Measurements from ENCODE around the gene CRACDL.

The CRACDL gene

DNA sequence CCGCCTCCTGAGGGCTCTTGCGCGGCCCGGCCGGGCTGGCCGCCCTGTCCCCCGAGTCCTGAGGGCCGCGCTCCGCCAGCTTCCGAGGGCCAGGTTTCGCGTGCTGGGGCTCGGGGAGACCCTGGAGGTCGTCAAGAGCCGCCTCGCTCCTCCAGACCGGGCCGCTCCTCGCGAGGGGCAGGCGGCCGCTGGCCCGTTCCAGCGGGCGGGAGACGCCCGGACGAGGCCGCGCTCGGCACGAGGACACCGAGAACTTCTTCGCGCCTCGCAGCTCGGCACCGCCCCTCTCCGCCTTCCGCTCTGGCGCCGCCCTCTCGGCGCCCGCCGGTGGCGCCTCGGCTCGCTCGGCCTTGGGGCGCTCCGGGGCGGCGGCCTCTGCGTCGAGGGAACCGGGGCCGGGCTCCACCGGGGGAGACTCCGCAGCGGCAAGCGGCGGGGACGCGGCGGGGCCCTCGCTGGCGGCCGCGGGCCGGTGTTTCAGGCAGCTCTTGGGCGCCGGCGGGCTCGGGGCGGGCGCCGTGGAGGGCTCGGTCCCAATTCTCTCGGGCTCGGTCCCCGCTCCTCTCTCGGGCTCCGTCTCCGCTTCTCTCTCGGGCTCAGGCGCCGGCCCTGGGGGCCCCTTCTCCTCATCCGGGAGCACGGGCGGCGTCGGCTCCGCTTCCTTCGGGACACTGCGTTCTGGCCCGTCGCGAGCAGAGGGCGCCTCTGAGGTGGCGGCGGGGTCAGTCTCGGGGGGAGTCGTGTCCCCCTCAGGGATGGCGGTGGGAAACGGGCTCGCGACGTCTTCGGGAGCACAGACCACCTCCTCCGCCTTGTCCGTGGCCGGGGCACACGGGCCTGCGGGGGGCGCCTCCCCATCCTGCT lies 113.5 kb downstream of the CRACDL start:
- peak; percentile 38 for DNase-seq

DNA sequence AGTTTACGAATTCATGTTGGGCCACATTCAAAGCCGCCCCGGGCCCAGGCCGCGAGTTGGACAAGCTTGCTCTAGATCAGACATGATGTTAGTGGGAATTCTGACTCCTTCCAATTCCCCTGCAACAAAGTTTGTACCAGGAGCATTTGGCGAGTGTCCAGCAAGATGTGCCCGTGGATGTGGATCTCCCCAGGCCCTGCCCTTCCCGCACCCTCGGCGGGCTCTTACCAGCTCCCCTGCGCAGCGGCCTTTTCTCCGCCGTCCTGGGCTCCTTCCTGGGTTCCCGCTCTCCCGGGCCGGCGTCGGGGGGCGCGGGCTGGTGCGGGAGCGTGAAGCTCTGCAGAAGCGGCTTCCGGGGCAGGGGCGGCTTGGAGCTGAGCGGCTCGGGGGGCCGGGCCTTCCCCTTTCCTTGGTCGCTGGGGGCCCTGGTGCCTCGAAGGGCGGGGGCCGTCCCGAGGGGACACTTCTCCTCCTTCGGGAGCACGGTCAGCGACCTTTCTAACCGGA lies 114.3 kb downstream of the CRACDL start:
- no peak for DNase-seq

DNA sequence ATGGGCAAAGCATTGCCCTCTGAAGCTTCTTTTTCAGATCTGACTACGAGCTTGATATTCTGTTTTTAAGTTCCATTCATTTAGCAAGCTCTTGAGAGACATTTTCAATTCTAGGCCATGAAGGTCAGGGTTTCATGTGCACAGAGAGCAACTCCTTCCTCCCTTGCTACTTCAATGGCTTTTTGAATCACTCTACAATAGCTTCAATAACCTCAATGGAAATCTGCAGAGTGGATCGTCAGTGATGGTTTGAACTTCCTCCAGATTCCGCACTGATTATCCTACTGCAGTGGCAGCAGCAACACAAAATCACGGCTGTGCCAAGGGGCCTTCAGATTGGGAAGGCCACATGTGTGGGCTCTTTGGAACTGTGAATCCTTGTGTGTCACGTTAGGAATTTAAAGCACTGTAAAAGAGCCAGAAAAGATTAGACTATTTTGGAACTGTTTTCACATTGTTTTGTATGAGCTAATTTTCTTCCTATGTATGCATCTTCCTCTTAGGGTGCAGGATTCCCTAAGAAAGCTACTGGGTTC lies 116.7 kb downstream of the CRACDL start:
- DNase-seq, result no peak

DNA sequence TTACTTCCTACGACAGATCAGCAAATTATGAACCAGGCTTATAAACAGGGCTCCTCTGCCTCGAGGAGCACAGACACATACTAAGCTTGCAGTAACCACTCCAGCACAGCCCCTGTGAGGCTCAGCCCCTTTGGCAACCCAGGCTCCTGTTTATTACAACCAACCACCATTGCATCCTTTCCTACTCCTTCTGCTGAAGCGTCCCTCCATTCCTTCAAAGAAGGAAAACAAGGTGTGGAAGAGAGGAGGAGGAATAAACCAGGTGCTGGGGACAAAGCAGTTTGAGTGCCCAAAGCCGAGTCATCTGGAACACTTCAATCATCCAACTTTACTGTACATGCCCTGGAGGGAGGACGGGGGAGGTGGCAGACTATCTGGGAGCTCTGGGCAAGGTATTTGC lies 117.9 kb downstream of the CRACDL start:
- DNase-seq, result no peak

DNA sequence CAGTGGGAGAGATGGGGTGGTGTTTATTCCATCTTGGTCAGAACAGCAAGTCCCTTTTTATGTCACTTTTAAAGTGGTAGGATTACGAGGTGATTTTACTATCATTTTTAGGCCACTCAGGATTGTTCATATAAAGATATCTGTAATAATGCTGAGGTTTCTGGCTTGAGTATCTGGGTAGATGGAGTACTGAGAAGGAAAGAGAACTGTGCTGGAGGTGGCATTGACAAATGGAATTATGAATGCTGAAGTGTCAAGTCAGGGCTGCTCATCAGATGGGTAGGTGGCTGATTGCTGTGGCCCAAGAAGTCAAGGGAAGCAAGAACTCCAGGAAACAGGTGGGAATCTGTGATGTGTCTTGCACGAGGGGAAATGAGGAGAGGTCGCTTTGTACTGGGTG lies 119.7 kb downstream of the CRACDL start:
- DNase-seq, result no peak

DNA sequence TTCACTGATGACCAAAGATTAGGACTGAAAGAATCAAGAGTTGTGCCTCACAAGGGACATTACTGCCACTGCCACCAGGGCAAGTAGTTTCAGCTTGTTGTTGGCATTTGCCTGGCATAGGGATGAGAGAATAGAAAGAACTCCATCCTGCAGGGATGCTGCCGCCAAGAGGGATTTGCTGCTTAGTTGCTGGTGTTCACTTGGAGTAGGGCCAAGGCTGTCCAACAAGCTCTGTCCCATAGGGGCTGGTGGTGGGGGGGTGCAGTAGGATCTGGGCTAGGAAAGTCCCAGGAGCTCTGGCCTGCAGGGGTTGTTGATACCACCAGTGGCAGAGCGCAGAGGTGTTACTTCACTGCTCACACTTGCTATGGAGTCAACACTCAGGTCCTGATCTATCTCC lies 120.2 kb downstream of the CRACDL start:
- no peak for DNase-seq

DNA sequence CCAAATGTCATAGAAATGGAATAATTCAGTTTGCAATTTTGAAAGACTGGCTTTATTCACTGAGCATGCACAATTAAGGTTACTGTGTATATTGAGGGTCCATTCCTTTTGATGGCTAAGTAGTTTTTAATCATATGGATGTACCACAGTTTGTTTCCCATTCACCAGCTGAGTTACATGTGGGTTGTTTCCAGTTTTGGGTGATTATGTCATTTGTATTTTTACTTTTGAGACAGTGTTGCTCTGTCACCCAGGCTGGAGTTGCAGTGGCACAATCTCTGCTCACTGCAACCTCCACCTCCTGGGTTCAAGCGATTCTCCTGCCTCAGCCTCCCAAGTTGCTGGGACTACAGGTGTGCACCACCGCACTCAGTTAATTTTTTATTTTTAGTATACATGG lies 124.3 kb downstream of the CRACDL start:
- DNase-seq, result no peak

DNA sequence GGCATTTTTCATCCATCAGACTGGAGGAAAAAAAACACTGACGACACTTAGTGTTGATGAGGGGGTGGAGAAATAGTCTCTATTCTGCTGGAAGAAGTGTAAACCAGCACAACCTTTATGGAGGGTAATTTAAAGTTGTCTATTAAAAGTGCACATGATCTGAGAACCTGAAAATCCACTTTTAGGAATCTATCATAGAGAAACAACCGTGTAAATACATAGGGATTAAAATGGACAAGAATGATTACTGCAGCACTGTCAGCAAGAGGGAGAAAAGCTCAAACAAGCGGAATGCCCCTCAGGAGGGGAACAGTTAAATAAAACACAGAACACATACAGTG lies 125.5 kb downstream of the CRACDL start:
- DNase-seq, result no peak

DNA sequence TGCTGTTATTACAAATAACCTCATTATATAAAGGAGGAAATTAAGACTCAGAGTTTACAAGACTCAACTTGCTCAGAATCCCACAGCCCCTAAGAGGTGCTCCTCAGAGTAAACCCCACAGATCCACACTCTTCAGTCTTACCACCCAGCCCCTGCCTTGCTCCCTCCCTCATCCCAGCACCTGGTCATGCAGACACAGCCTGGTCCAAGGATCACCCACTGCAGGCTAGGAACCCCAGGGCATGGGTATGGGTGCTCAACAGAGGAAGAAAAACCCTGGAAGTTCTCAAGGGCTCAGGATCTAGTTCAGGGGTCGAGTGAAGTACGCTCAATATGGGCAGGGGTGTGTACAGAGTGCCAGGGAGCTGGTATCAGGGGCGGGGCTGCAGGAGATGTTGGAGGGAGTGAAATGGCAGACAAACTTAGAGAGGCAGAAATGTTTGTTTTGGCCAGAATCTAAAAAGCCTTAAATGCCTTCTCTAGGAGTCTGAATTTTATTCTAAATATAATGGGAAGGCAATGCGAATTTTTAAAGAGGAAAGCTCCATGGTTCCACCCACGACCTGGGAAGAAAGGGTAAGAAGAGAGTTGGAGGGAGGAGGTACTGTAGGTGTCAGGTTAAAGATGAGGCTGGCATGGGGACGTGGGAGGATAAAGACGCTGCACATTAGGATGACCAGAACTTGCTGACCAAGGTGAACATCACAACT lies 126.0 kb downstream of the CRACDL start:
- no peak for DNase-seq

DNA sequence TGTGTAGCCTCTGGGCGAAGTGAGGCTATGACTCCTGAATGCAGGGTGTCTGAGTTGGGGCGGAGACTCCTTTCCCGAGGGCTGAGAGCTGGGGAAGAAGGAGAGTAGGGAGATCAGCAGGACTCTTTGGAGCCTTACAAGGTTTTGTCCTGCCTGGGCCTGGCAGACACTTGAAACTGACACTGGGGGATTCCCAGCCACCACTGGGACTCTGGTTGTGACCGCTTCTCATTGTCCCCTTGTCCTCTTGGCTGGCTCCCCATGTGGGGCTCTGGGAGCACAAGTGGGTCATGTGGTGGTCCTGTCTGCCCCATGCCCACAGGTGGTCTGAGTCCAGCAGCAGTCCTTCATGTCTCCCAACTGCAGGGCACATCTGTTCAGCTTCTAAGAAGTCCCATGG lies 126.9 kb downstream of the CRACDL start:
- DNase-seq, result no peak

DNA sequence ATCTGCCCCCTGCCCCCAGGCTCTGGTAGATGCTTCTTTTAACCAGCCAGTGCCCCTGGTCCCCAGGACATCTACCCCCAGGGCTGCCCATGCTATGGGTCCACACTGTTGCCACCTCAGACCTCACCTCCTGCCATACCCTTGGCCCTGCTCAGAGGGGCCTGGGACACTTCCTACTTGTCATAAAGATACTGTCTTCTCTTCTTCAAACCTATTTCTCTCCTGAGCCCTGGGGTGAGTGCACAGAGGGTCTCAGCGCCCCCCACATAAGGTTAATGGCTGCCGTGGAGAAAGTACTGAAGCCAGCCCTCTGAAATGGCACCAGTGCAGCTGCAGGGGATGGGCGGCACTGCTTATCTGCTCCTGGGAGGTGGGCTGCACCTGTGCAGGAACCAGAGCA lies 127.5 kb downstream of the CRACDL start:
- DNase-seq, result no peak

DNA sequence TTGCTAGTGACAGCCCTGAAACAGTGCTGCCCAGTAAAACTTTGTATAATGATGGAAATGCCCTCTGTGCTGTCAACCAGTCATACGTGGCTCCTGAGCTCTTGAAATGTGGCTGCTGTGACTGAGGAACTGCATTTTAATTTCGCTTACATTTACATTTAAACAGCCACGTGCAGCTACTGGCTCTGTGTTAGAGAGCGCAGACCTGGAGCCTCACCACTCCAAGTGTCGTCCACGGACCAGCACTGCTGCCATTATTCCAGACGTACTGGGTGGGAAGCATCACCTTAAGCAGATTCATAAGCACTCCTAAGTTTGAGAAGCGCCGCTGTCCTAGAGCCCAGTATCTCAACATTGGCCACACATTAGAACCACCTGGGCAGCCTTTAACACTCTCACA lies 128.1 kb downstream of the CRACDL start:
- DNase-seq, result no peak

DNA sequence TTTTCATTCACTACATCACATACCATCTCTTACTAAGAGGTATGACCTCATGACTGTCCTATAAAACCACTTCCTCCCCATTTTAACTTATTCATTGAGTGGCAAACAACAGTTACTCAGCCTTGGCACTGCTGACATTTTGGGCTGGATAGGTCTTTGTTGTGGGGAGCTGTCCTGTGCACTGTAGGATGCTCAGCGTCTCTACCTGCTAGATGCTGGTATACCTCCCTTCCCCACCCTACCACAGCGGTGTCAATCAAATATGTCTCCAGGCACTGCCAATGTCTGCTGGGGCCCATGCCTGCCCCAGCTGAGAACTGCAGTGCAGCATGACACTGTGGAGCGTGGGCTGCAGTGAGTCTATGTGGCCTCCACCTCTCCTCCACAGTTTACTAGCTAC lies 128.8 kb downstream of the CRACDL start:
- peak; percentile 38 for DNase-seq

DNA sequence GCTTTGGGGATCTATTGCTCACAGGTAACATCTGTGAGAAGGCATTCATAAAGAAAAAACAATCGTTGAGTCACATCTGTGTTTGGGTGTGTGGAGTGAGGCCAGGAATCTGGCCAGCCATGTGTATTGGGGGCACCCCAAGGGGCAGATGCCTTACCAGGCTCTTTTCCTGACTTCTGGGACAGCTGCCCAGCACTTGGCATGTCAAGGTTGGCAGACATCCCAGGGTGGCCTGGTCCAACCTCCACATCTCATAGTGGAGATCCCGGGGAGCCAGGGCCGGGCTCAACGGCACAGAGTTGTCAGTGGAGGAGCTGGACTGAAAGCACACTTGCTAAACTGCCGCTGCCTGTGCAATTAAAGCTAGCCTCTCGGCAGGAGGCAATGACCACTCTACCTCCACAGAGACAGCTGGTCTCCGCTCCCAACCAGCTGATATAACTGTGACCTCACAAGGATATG lies 129.8 kb downstream of the CRACDL start:
- no peak for DNase-seq

DNA sequence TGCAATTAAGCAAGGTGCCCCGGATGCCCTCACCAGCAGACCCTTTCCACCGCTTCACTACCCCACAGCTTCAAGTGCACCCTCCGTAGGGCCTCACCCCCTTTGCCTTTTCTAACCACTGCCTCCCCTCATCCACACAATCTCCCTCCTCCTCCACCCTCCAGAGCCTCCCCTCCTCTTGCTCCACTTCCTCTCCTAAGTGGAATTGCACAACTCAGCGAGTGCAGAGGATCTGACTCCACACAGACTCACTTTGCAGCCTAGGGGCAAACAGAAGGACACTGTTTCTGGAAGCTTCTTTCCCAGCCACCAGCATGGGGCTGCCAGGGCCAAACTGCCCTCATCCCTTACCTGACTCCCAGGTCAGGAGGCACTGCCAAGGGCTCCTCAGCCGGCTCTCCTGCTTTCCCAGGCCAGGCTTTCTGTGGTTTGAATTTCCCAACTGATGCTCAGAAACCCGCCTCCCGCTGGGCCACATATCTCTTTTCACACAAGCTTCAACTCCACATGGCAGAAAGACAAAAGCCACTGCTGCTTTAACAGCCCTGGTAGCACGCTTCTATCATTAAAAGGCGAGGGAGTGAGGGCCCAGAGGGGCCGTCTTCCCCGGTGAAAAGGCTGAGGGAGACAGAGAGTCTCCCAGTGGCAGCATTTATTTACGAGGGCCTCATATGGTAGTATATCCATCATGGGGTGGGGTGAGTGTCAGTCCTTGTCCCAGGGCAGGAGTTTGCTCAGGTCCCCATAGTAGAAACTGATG lies 130.4 kb downstream of the CRACDL start:
- no peak for DNase-seq

DNA sequence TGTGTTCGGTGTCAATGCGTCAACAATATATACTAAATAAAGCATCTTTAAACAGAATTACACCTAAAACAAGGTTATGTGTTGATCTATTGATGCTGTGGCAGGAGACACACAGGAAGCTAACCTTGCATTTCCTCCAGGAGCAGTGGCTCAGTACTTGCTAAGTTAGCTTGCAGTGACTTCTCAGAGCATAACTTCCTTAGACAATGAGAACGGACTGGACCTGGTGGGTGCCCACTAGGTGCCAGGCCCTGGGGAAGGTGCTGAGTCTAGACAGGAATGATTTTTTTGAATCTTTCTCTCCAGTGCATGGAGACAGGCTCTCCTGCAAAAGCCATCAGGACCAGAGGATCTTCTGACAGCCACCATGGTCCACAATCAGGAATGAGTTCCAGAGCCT lies 131.3 kb downstream of the CRACDL start:
- DNase-seq, result no peak

DNA sequence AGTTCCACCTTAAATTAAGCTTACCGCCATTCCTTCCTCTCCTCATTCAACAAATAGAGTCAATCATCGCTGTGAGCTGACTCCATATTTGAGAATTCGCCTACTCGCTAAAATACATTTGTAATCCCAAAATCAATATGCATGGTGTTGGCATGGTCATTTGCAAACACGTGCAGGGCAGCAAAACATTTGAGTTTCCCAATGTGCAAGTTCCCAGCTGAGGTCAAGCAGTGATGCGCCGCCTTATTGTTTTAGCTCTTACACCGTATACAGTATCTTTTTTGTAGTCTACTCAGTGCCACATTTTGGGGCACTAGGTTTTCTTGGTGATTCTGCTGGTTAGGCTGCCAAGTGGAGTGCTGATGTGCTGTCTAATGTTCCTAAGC lies 131.8 kb downstream of the CRACDL start:
- no peak for DNase-seq

DNA sequence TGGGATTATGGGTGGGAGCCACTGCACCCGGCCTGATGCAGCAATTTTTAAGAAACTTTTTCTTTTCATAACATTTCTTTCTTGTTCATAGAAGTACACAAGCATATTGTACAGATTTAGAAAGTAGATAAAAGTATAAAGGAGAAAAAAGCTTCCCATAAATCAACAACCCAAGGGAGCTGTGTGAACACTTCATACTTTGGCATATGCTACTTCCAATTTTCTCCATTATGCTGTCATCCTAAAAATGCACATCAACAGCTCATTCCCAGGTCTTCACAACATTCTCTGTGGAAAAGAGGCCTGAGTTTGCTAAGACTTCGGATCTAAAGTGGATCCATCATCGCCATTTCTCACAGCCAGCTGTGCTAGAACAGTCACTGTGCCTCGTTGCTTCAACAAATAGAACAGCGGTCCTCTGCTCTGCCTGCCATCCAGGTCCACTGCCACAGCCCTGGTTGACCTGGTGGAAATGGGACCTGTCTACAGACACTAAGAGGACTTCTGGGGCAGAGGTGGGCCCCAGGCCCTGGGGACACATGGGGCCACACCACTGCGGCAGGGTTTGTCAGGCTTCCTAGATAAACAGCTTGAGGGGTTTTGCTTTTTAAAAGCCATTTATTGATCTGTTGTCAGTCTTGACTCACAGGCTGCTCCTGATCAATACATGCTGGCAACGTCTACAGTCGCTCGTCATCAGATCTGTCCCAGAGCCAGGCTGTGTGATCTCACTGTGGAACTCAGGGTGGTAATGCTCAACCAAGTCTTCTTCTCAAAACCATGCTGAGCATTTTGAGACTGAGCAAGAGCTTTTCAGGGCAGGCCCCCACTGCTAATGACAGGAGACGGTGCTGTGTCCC lies 132.4 kb downstream of the CRACDL start:
- no peak for DNase-seq

DNA sequence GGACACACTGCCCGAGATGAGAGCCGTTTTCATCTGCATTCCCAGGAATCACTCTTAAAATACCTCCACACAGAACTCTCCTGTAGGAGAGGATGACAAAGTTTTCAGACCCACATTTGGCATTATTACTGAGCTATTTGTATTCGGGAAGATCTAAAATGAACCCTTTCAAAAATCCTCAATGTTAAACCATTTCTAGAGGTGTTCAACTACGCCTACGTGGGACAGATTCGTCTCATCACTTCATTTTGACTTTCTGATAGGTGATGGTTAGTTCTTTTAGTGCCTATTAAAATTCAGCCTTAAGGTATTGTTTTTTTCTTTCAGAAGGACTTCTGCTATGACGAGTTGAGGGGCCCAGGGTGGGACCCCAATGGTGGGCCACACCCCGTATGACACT lies 133.7 kb downstream of the CRACDL start:
- no peak for DNase-seq

DNA sequence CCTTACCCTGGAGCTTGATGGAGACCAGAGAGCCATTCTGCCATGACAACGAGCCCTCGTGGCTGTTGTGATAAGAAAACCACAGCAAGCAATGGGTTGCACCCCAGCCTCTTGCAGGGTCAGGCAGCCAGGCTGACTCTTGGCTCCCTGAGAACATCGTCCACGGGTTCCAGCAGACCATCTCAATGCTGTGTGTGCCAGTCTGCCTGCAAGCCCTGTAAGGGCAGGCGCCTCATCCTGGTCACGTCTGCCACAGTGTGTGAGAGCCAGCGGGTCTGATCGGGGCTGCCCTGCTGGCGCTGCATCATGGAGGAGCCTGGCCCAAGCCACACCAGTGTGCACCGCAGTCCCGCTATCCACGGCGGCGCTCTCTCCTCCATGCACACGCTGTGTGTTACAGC lies 134.1 kb downstream of the CRACDL start:
- no peak for DNase-seq

DNA sequence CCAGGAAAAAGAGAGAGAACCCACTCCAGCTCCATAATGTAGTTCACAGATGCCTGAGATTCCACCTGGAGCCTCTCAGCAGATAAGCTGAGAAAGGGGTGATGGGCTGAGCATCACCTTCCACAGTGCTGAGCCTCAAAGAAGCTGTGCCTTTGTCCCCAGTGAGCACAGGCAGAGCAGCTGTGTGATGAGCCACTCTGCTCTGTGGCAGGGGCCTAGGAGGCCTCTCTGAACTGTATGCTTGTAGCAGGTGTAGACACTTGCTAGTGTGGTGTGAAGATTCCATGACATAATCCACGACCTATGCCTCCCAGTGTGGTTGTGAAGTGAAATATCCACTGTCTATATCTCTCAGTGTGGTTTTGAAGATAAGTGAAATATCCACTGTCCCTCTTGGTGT lies 134.7 kb downstream of the CRACDL start:
- DNase-seq, result no peak

DNA sequence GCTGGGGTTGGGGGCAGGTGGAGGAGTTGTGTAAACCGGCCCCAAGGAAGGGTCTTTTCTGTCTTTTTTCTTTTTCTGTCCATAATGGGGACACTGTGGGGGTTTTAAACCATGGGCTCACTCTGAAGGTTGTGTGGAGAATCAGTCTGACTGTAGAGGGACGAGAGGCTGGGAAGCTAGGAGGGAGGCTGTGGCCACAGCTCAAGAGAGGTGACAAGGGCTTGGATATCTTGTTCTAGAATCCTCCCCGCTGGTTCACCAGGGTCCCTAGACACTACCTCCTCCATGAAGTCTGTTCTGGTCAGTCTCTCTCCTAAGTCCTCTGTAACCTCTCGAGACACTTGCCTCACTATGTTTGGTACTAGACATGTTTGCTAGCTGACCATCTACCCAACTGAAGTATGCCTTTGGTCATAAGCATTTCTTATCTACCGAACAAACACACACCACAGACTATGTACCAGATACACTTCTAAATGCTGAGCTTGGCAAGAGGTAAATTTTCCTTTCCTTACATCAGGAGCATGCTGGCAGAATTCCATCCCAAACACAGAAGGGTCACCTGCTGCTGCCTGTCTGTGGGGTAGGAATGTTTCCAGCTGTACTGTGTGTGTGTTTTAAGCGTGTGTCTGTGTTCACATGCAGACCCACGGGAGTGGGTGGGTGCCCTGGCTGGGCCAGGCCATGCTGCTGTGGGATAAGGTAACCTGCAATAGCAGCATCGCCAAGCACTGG lies 135.5 kb downstream of the CRACDL start:
- no peak for DNase-seq
